Neuron (in vitro differentiated cells): ENCODE results near the gene SP100.
A peak's percentile ranks its signal among the peaks of the same experiment; 100 is the strongest.

Experiments
- H2AFZ ChIP-seq: one replicate; pipeline ENCODE4 v1.6.1; 2013; ENCODE audit warnings: low read depth, mild to moderate bottlenecking, inconsistent platforms, low read length, moderate library complexity
- H3K27me3 ChIP-seq: one replicate; pipeline ENCODE4 v1.6.1; 2013; ENCODE audit warnings: low read length; ENCODE audit not compliant: insufficient read depth
- H3K36me3 ChIP-seq: one replicate; pipeline ENCODE4 v1.6.1; 2013; ENCODE audit warnings: low read length; ENCODE audit not compliant: insufficient read depth
- H3K4me1 ChIP-seq: one replicate; pipeline ENCODE4 v1.6.1; 2013; ENCODE audit warnings: low read length; ENCODE audit not compliant: insufficient read depth
- H3K4me3 ChIP-seq: 2 replicates; pipeline ENCODE4 v1.5.1; 2013; ENCODE audit warnings: mild to moderate bottlenecking, low read length, moderate library complexity
- H3K9me3 ChIP-seq: one replicate; pipeline ENCODE4 v1.6.1; 2013; ENCODE audit warnings: low read length

SP100 gene

DNA sequence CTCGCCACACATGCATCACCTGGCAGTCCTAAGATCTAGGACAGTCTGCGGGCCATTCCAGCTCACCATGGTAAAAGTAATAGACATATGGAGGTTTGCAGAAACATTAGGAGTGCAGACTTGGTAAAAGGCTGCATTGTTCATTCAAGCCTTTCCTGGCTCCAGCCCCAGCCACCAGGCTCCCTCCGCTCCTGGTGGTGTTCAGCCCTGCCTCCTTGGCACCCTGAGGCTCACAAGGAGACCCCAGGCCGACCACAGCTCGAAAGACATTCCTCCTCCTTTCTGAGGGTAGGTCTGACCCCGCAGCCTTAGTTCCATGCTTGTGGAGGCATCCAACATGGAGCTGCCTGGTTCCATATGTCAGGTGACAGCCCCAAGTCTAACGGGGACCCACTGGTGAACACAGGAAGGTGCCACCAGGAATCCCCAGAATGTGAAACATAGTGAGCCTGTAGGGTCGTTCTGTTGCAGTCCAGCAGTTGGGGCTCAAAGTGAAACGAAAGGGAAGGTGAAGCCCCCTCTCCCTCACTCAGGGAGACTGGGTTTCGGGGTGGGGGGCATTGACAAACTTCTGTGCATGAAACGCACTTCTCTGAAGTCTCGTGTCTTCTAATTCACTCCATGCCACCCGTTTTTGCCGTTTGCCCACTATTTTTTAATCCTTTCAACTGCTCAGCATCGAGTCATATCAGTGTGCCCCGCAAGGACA is 5.0 kb upstream of the SP100 start:
- H2AFZ ChIP-seq, result peak overlapping the region; percentile 92
- H3K27me3 ChIP-seq, result peaks cover 31% of the 10 kb centered on the region
- peaks cover 3% of the 10 kb centered on the region for H3K4me1 ChIP-seq
- H3K36me3 ChIP-seq, result no peaks in the 10 kb centered on the region
- no peaks in the 10 kb centered on the region for H3K9me3 ChIP-seq
- H3K4me3 ChIP-seq, result peak overlapping the region; percentile 63

DNA sequence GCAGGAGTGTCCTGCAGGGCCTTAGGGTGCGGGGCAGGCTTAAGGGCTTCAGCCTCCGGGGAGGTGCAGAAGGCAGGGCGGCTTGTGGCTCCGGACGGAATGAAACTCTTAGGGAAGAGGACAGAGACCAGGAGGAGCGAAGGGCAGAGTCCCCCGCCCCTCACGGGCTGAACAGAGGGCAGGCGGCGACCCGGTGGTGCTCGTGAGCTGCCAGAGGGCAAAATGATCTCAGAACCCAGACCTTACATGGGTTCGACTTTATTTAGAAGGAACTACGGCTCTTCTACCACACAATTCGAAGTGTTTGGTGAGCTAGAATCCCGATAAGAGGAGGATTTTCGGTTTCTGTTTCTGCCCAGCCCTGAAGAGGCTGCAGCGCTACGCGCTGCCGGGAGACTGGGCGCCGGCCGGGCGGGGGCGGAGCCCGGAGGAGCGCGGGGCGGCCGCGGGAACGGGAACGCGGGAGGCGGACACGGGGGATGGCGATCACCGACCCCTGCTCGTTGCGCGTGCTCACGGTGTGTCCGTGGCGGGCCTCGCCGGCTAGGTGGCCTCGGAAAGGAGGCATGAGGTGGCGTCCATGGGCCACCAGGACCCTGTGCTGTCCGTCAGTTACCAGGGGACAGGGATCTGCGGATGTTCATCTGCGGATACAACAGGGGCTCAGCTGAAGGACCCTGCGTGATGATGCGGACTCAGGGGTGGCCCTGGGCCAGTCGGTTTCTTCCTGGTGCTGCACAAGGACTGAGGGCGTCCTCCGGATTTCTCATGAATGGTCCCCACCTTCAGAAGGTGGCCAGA is 4.2 kb upstream of the SP100 start:
- Histone ChIP-seq H3K9me3 (no peaks in the 10 kb centered on the region), H2AFZ (peak overlapping the region; percentile 92), H3K4me1 (peaks cover 3% of the 10 kb centered on the region), H3K36me3 (no peaks in the 10 kb centered on the region), H3K27me3 (peaks cover 37% of the 10 kb centered on the region), H3K4me3 (peak overlapping the region; percentile 63)

DNA sequence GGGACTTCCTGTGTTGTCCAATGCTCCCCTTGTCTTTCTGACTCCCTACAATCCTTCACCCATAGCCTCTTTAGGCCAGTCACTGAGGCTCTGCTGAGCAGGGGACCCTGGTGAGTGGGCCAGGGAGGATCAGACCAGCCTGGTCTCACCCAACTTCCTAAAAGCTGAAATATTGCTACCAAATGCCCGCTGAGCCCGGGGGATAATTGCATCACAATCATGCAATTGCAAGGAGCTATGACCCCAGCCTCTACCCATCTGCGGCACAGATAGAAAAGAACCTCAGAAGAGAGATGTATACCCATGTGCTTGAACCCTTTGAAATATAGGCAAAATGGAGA is 3.7 kb upstream of the SP100 start:
- Histone ChIP-seq H3K4me1 (peaks cover 3% of the 10 kb centered on the region), H3K36me3 (no peaks in the 10 kb centered on the region), H2AFZ (peak overlapping the region; percentile 92), H3K4me3 (peak overlapping the region; percentile 63), H3K9me3 (no peaks in the 10 kb centered on the region), H3K27me3 (peaks cover 37% of the 10 kb centered on the region)

DNA sequence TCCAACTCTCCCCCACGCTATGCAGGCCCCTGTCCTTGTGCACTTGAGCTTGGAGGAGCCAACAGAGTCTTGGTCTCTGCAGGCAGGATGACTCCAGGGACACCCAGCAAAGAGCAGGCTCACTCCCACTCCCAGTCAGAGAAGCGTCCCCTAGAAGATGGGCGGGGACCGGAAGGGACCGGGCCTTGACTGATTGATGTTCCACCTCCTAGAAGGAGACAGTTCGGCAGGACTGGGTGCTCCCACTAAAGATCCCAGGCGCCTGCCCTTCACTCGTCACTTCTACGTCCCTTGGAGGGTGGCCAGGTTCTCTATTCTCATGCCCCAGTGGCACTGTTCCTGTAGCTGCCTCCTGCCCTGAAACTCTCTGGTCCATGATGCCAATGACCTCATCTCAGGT is 3.2 kb upstream of the SP100 start:
- H3K4me1 ChIP-seq, result peaks cover 3% of the 10 kb centered on the region
- peaks cover 37% of the 10 kb centered on the region for H3K27me3 ChIP-seq
- no peaks in the 10 kb centered on the region for H3K9me3 ChIP-seq
- H2AFZ ChIP-seq, result no peak overlapping the region
- no peak overlapping the region for H3K4me3 ChIP-seq
- H3K36me3 ChIP-seq, result no peaks in the 10 kb centered on the region

DNA sequence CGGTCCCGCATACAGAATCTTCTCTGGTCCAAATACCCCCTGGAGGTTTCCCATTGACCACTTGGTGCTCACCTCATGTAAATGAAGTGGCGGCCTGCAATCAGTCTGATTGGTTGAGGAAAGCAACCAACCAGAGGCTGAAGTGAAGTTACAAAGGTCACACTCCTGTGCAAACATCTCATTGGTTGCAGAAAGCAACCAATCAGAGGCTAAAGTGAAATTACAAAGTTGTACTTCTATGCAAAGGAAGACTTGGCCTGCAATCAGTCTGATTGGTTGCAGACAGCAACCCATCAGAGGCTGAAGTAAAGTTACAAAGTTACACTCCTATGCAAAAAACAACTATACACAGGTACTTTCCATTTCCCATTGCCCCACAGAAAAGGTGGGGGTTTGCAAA is 2.5 kb upstream of the SP100 start:
- Histone ChIP-seq H2AFZ (no peak overlapping the region), H3K4me1 (peaks cover 3% of the 10 kb centered on the region), H3K36me3 (no peaks in the 10 kb centered on the region), H3K27me3 (peaks cover 37% of the 10 kb centered on the region), H3K4me3 (no peak overlapping the region), H3K9me3 (no peaks in the 10 kb centered on the region)

DNA sequence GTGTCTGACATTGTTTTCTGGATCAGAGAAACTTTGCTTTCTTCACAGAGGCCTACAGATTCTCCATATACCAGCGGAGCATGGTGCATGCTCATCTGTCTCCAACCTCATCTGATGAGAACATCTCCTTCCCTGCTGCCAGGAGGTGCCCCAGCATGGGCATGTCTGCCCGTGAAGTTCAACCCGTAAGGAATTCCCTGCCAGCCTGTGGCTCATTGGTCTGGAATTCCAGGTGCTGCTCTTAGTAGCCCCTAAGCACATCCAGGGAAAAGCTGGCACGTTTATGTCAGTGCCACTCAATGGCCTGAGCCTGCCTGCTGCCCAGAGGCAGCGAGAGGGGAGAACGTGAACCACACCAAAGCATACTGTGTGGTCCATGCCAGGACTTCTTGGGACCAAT is 1.7 kb upstream of the SP100 start:
- Histone ChIP-seq H3K27me3 (peaks cover 38% of the 10 kb centered on the region), H3K36me3 (no peaks in the 10 kb centered on the region), H3K4me3 (no peak overlapping the region), H2AFZ (no peak overlapping the region), H3K4me1 (peaks cover 3% of the 10 kb centered on the region), H3K9me3 (no peaks in the 10 kb centered on the region)

DNA sequence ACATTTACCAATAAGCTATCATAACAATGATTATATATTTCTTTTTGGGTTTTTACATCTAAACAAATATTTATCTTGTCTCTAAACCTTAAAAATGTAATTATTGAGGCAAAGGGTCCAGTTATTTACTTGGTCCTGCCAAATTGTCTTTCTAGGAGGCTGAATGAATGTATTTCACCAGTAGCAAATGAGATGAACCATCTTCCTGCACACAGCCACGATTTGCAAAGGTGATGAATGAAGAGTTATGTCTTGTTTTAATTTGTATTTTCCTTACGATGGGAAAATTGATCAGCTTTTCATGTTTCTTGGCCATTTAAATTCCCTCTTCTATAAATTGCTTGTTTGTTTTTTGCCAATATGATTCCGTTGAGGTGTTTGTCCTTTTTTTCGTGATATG is 1.4 kb downstream of the SP100 start:
- Histone ChIP-seq H3K4me3 (no peak overlapping the region), H3K27me3 (peaks cover 27% of the 10 kb centered on the region), H3K36me3 (no peaks in the 10 kb centered on the region), H3K9me3 (no peaks in the 10 kb centered on the region), H3K4me1 (no peaks in the 10 kb centered on the region), H2AFZ (no peak overlapping the region)

DNA sequence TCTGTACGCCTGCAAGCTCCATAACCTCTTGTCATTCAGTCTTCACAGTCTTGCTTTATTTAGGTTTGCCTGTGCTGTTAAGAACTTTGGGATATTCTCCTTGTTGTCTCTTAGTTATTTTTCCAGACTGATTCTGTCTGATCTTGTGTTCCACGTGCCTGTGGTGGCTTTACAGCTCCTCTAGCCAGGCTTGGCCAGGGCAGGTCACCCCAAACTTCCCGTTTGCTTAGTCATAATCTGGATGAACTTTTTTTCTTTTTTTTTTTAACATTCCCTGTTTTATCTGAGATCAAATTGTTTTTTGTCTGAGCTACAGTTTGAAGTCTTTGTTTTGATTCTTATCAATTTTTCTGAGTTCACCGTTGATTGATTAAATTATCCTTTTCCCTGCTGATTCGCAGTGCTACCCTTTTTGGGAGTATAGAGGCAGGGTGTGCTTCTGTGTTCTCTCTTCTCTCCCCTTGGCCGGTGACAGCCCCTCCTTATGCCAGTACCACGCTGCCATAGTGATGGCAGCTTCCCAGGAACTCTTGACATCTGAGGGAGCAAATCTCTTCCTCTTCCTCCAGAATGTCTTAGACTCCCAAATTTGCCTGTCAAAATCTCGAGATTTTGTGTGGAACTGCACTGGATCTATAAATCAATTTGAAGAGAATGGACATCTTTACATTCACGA is 2.5 kb downstream of the SP100 start:
- Histone ChIP-seq H3K4me3 (no peak overlapping the region), H3K36me3 (no peaks in the 10 kb centered on the region), H3K4me1 (no peaks in the 10 kb centered on the region), H2AFZ (no peak overlapping the region), H3K27me3 (peaks cover 31% of the 10 kb centered on the region), H3K9me3 (no peaks in the 10 kb centered on the region)

DNA sequence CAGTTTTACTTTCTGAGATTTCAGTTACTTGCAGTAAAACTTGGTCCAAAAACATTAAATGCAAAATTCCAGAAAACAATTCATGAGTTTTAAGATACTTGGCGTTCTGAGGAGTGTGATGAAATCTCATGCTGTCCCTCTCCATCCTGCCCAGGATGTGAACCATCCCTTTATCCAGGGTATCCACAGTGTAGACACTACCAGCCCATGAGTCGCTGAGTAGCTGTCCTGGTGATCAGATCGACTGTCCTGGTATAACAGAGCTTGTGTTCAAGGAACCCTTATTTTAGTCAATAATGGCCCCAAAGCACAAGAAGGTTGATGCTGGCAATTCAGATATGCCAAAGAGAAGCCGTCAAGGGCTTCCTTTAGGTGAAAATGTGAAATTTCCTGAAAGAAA is 3.2 kb downstream of the SP100 start:
- Histone ChIP-seq H3K4me1 (no peaks in the 10 kb centered on the region), H2AFZ (no peak overlapping the region), H3K36me3 (no peaks in the 10 kb centered on the region), H3K27me3 (peaks cover 25% of the 10 kb centered on the region), H3K4me3 (no peak overlapping the region), H3K9me3 (no peaks in the 10 kb centered on the region)

DNA sequence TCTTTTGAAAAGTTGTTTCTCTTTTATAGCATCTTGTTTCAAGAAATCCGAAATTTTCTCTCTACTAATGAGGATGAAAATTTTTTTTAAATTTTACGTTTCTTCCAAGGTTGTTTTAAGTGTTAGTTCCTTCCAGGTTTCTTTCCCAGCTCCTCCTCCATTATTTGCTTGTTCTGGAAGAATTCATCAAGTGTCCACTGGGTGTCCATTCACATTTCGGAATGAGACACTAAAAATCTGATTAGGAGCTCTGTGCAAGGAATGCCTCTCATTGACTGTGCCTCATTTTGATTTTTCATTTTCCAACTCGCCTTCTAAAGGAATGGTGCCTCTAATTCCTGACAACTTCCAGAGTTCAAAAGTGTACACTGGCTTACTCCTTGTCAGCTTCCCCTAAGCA is 6.1 kb downstream of the SP100 start:
- H3K4me3 ChIP-seq, result no peak overlapping the region
- no peaks in the 10 kb centered on the region for H3K9me3 ChIP-seq
- H3K27me3 ChIP-seq, result peaks cover 7% of the 10 kb centered on the region
- no peak overlapping the region for H2AFZ ChIP-seq
- H3K36me3 ChIP-seq, result no peaks in the 10 kb centered on the region
- no peaks in the 10 kb centered on the region for H3K4me1 ChIP-seq

DNA sequence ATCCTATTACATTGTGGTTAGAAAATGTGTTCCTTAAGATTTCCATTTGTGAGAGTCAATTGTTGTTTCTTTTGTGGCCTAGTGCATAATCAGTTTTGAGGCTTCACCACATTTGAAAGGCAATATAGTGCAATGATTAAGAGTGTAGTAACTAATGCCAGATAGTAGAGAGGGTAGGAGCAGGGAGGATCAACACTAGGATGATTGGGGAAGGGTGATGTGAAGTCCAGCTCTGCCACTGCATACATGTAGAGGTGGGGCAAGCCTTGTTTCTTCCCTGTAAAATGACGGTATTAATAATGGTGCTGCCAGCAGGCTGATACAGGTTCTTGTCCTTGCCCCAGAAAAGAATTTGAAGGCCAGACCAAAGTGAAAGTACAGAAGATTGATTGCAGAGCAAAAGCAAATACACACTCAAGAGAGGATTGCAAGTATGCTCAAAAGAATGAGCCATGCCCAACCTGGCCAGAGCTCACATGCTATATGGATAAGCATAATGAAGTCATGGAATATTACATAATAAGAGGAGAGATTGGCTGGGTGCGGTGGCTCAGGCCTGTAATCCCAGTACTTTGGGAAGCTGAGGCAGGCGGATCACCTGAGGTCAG is 8.0 kb downstream of the SP100 start:
- Histone ChIP-seq H3K36me3 (no peaks in the 10 kb centered on the region), H3K4me3 (no peak overlapping the region), H2AFZ (no peak overlapping the region), H3K27me3 (peaks cover 4% of the 10 kb centered on the region), H3K4me1 (no peaks in the 10 kb centered on the region), H3K9me3 (no peaks in the 10 kb centered on the region)

DNA sequence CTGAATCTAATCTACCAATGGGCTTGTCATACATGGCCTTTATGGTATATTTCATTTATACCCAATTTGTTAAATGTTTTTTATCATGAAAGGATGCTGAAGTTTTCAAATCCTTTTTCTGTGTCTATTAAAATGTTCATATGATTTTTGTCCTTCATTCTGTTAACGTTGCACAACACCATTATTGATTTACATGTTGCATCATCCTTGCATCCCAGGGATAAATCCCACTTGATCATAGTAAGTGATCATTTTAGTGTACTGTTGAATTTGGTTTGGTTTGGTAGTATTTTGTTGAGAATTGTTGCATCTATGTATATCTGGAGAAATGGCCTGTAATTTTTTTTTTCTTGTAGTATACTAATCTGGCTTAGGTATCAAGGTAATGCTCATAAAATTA is 9.4 kb downstream of the SP100 start:
- Histone ChIP-seq H3K9me3 (no peaks in the 10 kb centered on the region), H3K27me3 (peaks cover 4% of the 10 kb centered on the region), H3K4me3 (no peak overlapping the region), H3K4me1 (no peaks in the 10 kb centered on the region), H3K36me3 (no peaks in the 10 kb centered on the region), H2AFZ (no peak overlapping the region)

DNA sequence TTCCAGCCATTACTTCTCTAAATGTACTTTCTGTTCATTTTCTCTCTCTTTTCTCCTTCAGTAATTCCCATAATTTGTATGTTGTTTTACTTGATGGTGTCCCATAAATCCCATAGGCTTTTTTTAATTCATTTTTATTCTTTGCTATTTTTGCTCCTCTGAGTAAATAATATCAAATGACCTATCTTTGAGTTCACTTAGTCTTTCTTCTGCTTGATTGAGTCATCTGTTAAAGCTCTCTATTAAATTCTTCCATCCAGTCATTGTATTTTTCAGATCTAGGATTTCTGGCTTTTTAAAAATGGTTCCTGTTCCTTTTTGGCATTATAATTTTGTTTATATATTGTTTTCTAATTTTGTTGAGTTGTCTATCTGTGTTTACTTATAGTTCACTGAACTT is 13.5 kb downstream of the SP100 start:
- H3K27me3 ChIP-seq, result no peaks in the 10 kb centered on the region
- H3K36me3 ChIP-seq, result no peaks in the 10 kb centered on the region
- H3K9me3 ChIP-seq, result no peaks in the 10 kb centered on the region
- H3K4me3 ChIP-seq, result no peak overlapping the region
- H2AFZ ChIP-seq, result no peak overlapping the region
- H3K4me1 ChIP-seq, result no peaks in the 10 kb centered on the region
